Glomerular visceral epithelial cell (primary cell): ENCODE results near the gene TRPC4AP.

Source experiments
- DNase-seq: peaks from one replicate; pipeline ENCODE4 v3.0.0-alpha.2; 2016; ENCODE audit errors: extremely low spot score

TRPC4AP gene

GRCh38 chr20:35001596-35002362, 90.8 kb downstream of the TRPC4AP start:
- no peak for DNase-seq

GRCh38 chr20:35000922-35001595, 91.5 kb downstream of the TRPC4AP start:
- no peak for DNase-seq

GRCh38 chr20:35000311-35000921, 92.2 kb downstream of the TRPC4AP start:
- DNase-seq: no peak

- no peak for DNase-seq
Observed at GRCh38 chr20:34999782-35000181, 92.8 kb downstream of the TRPC4AP start.

- DNase-seq: no peak
Observed at GRCh38 chr20:34999021-34999451, 93.6 kb downstream of the TRPC4AP start.

- no peak for DNase-seq
Observed at GRCh38 chr20:34998331-34998950, 94.2 kb downstream of the TRPC4AP start.

GRCh38 chr20:34997774-34998173, 94.8 kb downstream of the TRPC4AP start:
- DNase-seq: no peak

- DNase-seq: no peak
Observed at GRCh38 chr20:34997131-34997561, 95.5 kb downstream of the TRPC4AP start.

GRCh38 chr20:34996243-34997028, 96.2 kb downstream of the TRPC4AP start:
- no peak for DNase-seq

GRCh38 chr20:34995696-34996095, 96.9 kb downstream of the TRPC4AP start:
- DNase-seq: no peak

GRCh38 chr20:34995192-34995591, 97.4 kb downstream of the TRPC4AP start:
- DNase-seq: no peak

GRCh38 chr20:34994509-34995131, 98.0 kb downstream of the TRPC4AP start:
- no peak for DNase-seq

- no peak for DNase-seq
Observed at GRCh38 chr20:34993941-34994508, 98.6 kb downstream of the TRPC4AP start.

GRCh38 chr20:34992751-34993417, 99.7 kb downstream of the TRPC4AP start:
- no peak for DNase-seq

GRCh38 chr20:34990661-34991214, 101.9 kb downstream of the TRPC4AP start:
- no peak for DNase-seq

GRCh38 chr20:34990231-34990630, 102.4 kb downstream of the TRPC4AP start:
- no peak for DNase-seq

- DNase-seq: no peak
Observed at GRCh38 chr20:34989670-34990069, 102.9 kb downstream of the TRPC4AP start.

- no peak for DNase-seq
Observed at GRCh38 chr20:34989118-34989517, 103.5 kb downstream of the TRPC4AP start.

GRCh38 chr20:34988191-34988540, 104.4 kb downstream of the TRPC4AP start:
- no peak for DNase-seq
